ENCODE data around the gene MDP1.
"Not testable (repeated sequence)": the region's sequence is repeated elsewhere in the genome, so short reads cannot be mapped to it uniquely, and the experiment has no call there.

Gene MDP1

GRCh38 chr14:24250354-24250753, 34.5 kb upstream of the MDP1 start:
- no peak for DNase-seq (ENCODE audit: low read depth in 2 of 2)

- no peak for DNase-seq (ENCODE audit: low read depth in 2 of 2)
These were observed 33.6 kb upstream of the MDP1 start for GRCh38 chr14:24249230-24250021.

GRCh38 chr14:24247422-24247821, 31.6 kb upstream of the MDP1 start:
- DNase-seq (ENCODE audit: low read depth in 2 of 2): no peak

GRCh38 chr14:24246765-24247212, 30.9 kb upstream of the MDP1 start:
- DNase-seq (ENCODE audit: low read depth in 2 of 2): no peak

- DNase-seq (ENCODE audit: low read depth in 2 of 2): not testable (repeated sequence)
These were observed 29.5 kb upstream of the MDP1 start for GRCh38 chr14:24245350-24245749.

GRCh38 chr14:24243336-24243836, 27.5 kb upstream of the MDP1 start:
- DNase-seq (ENCODE audit: low read depth in 2 of 2): no peak

- DNase-seq (ENCODE audit: low read depth in 2 of 2): peak; percentile 90 to 95
These were observed 26.1 kb upstream of the MDP1 start for GRCh38 chr14:24241829-24242443.

- DNase-seq (ENCODE audit: low read depth in 2 of 2): no peak
These were observed 24.4 kb upstream of the MDP1 start for GRCh38 chr14:24240110-24240918.

GRCh38 chr14:24238527-24239037, 22.7 kb upstream of the MDP1 start:
- no peak for DNase-seq (ENCODE audit: low read depth in 2 of 2)

- DNase-seq (ENCODE audit: low read depth in 2 of 2): no peak
These were observed 22.3 kb upstream of the MDP1 start for GRCh38 chr14:24238123-24238522.

- no peak for DNase-seq (ENCODE audit: low read depth in 2 of 2)
These were observed 21.6 kb upstream of the MDP1 start for GRCh38 chr14:24237463-24237955.

- DNase-seq (ENCODE audit: low read depth in 2 of 2): no peak
These were observed 21.0 kb upstream of the MDP1 start for GRCh38 chr14:24236689-24237462.

- DNase-seq (ENCODE audit: low read depth in 2 of 2): no peak
These were observed 20.2 kb upstream of the MDP1 start for GRCh38 chr14:24235804-24236688.

- no peak for DNase-seq (ENCODE audit: low read depth in 2 of 2)
These were observed 18.5 kb upstream of the MDP1 start for GRCh38 chr14:24234095-24235005.

GRCh38 chr14:24233538-24233866, 17.6 kb upstream of the MDP1 start:
- DNase-seq (ENCODE audit: low read depth in 2 of 2): no peak

GRCh38 chr14:24232645-24233537, 17.0 kb upstream of the MDP1 start, which contains the start of gene GMPR2:
GMPR2 (plus strand) TSS chr14:24232929; CDS start chr14:24233254, 325 bp downstream.
- DNase-seq (ENCODE audit: low read depth in 2 of 2): no peak

- peak; percentile 88 to 93 for DNase-seq (ENCODE audit: low read depth in 2 of 2)
These were observed 16.3 kb upstream of the MDP1 start, which contains the start of gene NEDD8 for GRCh38 chr14:24232121-24232644. NEDD8 (minus strand) TSS chr14:24232367; CDS start chr14:24232267, 100 bp downstream.
